GM20000 (cell line): ENCODE data around the gene CCS.

Experiments
- DNase-seq: peaks from one replicate; pipeline ENCODE4 v3.0.0; 2012; ENCODE audit warnings: low spot score
- CTCF ChIP-seq: IDR thresholded peaks from 2 replicates; pipeline ENCODE4 v1.5.1; 2012; ENCODE audit warnings: mild to moderate bottlenecking, control low read depth; ENCODE audit errors: extremely low read depth, missing control alignments

CCS gene

GRCh38 chr11:66557733-66558326 lies 35.2 kb upstream of the CCS start:
- no peak for DNase-seq
- no peak for TF ChIP-seq CTCF

GRCh38 chr11:66559142-66559865 lies 33.7 kb upstream of the CCS start:
- no peak for TF ChIP-seq CTCF
- no peak for DNase-seq

- no peak for DNase-seq
- no peak for TF ChIP-seq CTCF
These were observed 32.9 kb upstream of the CCS start for GRCh38 chr11:66559866-66560676.

GRCh38 chr11:66561178-66561974 lies 31.6 kb upstream of the CCS start:
- TF ChIP-seq CTCF, result no peak
- no peak for DNase-seq

- no peak for DNase-seq
- TF ChIP-seq CTCF, result no peak
These were observed 31.1 kb upstream of the CCS start for GRCh38 chr11:66561975-66562248.

GRCh38 chr11:66562275-66562674 lies 30.7 kb upstream of the CCS start:
- no peak for DNase-seq
- TF ChIP-seq CTCF, result no peak
